Heart right ventricle (tissue), 16 donors: ENCODE results near the gene RHBDL2. TPM values are rescaled to one million over a fixed set of nuclear protein-coding genes. Genes with fewer than 3 reads are reported as not detected.

Source experiments
- ATAC-seq, 8 donors: fragments of 200-7000 bp; cut with Tn5 transposase; one replicate each; pipeline ENCODE4 v1.9.1; 2020; ENCODE audit warnings: mild to moderate bottlenecking in 8 of 8, moderate library complexity in 8 of 8, moderate number of reproducible peaks in 1 of 8
- DNase-seq, 2 donors: peaks; one replicate each; pipeline ENCODE4 v3.0.0-alpha.2; 2020
- H3K27ac ChIP-seq, 10 donors: fragments of 200-600 bp; sonication (generic) in 2 of 10; one replicate each; pipeline versions ENCODE4 v1.5.0 to v1.8.0; 2020 to 2022; ENCODE audit warnings: mild to moderate bottlenecking in 3 of 10
- H3K27me3 ChIP-seq, 7 donors: fragments of 200-600 bp; one replicate each; pipeline ENCODE4 v1.8.0; 2021 to 2022; ENCODE audit warnings: mild to moderate bottlenecking in 2 of 7
- H3K36me3 ChIP-seq, 9 donors: fragments of 200-600 bp; sonication (generic) in 1 of 9; one replicate each; pipeline versions ENCODE4 v1.5.0 to v1.8.0; 2020 to 2022; ENCODE audit warnings: mild to moderate bottlenecking in 2 of 9
- H3K4me1 ChIP-seq, 9 donors: fragments of 200-600 bp; sonication (generic) in 1 of 9; one replicate each; pipeline versions ENCODE4 v1.5.0 to v1.8.0; 2020 to 2022; ENCODE audit warnings: mild to moderate bottlenecking in 4 of 9
- H3K4me3 ChIP-seq, 10 donors: fragments of 200-600 bp; sonication (generic) in 2 of 10; one replicate each; pipeline versions ENCODE4 v1.5.0 to v1.8.0; 2020 to 2022; ENCODE audit warnings: mild to moderate bottlenecking in 7 of 10, moderate library complexity in 2 of 10
- H3K9me3 ChIP-seq, 11 donors: fragments of 200-600 bp in 10 of 11; sonication (generic) in 2 of 11; one replicate each; pipeline versions ENCODE4 v1.5.0 to v1.8.0; 2013 to 2022; ENCODE audit warnings: mild to moderate bottlenecking in 2 of 11, control low read depth in 1 of 11, moderate library complexity in 1 of 11
- WGBS, 2 donors: extraction: QIAGEN DNeasy Blood & Tissue Kit; methylation state at CpG; one replicate each; pipeline ENCODE4 v1.1.7; 2013; ENCODE audit warnings: inconsistent platforms in 1 of 2; 5-methylcytosine and 5-hydroxymethylcytosine counted together
- intact Hi-C, 10 donors: fragments of 100-400 bp; cut with DNase I; formaldehyde crosslinking; loops; one replicate each; pipeline versions ENCODE4 v1.11.1 to v1.14.2; 2022
- polyA plus RNA-seq, 2 donors: library from polyadenylated mRNA; stranded (reverse); fragments of 200-250 nt; gene quantifications; one replicate each; pipeline ENCODE4 v1.2.3, GENCODE V29; 2013
- total RNA-seq, 10 donors: library from RNA; stranded (reverse); fragmentation: NEBNext Ultra II Directional in 3 of 10; extraction: Animal tissue kit (Norgen Biotek cat#: 25700) in 3 of 10; gene quantifications; one replicate each; pipeline versions ENCODE4 v1.2.1 to v1.2.4, GENCODE V29; 2021 to 2023
- TF ChIP-seq, protein P1 (sequence below), 9 donors: fragments of 200-600 bp; sonication (generic) in 2 of 9; IDR thresholded peaks; one replicate each; pipeline versions ENCODE4 v1.5.0 to v1.8.0; 2021 to 2022; ENCODE audit warnings: antibody characterized with exemption in 9 of 9, mild to moderate bottlenecking in 5 of 9, moderate library complexity in 1 of 9
- donor health status: Arrhythmogenic right ventricular cardiomyopathy.
- donor health status: ischemic (EF 13 %, LVEDD 7.1; RV severe dilation, severe dysfunction).
- donor health status: healthy with polysubstance abuse.
- donor health status: DM: no; HTN: yes; CAD: no.
- donor health status: DM: no; HTN: no; CAD: no.
- donor health status: ischemic (EF 25% LVEDD 6.9; RV normal size, moderate dysfunction).
- donor health status: ischemic (EF 25% LVEDD 5.7; RV mildly dilated, moderate dysfunction).
- donor health status: healthy.
- donor health status: DM: yes; HTN: yes; CAD: no.
- donor health status: Ischemic cardiomyopathy.
- donor health status: ischemic (EF 35%, LVEDD 5.7; RV mildly dilated, moderate dysfunction).
- donor health status: nonischemic (EF 11% LVEDD 7.7; RV severe dilation, severe dysfunction).
- donor health status: DM: yes; HTN: yes; CAD: no.
- donor health status: PGD.
- donor health status: ischemic (EF 29% LVEDD 5.4; RV normal size, mild dysfunction).
- donor health status: nonischemic (EF 23%, LVEDD 6.1; RV moderate dilation, normal function).

RHBDL2 gene
- total and polyA plus RNA-seq, 12 donors: 0.11 to 0.51 (median 0.34) TPM; not detected in 8

DNA sequence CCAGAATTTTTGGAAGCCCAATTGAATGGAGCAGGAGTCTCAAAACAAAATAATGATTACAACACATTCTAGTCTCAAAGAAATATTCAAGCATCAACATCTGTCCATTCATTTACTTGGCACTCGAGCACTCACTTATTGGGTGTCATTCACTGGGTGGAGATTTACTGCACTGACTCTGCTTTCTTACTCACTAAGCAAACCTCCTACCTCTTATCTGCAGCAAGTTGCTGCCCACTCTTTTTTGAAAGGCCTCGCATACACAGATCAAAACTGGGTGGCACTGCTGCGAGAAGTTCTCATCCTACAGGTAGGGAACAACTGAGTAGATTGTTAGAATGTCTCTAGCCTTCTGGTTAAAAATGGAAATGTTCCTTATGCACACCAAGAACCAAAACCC, 18.0 kb downstream of the RHBDL2 start:
- Histone ChIP-seq H3K36me3 (no peaks in the 10 kb centered on the region), H3K4me1 (no peaks in the 10 kb centered on the region), H3K27ac (no peak overlapping the region), H3K4me3 (no peak overlapping the region), H3K9me3 (no peaks in the 10 kb centered on the region), H3K27me3 (no peaks in the 10 kb centered on the region)
- TF ChIP-seq, protein P1, sequence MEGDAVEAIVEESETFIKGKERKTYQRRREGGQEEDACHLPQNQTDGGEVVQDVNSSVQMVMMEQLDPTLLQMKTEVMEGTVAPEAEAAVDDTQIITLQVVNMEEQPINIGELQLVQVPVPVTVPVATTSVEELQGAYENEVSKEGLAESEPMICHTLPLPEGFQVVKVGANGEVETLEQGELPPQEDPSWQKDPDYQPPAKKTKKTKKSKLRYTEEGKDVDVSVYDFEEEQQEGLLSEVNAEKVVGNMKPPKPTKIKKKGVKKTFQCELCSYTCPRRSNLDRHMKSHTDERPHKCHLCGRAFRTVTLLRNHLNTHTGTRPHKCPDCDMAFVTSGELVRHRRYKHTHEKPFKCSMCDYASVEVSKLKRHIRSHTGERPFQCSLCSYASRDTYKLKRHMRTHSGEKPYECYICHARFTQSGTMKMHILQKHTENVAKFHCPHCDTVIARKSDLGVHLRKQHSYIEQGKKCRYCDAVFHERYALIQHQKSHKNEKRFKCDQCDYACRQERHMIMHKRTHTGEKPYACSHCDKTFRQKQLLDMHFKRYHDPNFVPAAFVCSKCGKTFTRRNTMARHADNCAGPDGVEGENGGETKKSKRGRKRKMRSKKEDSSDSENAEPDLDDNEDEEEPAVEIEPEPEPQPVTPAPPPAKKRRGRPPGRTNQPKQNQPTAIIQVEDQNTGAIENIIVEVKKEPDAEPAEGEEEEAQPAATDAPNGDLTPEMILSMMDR (IDR thresholded peaks at IDR 0.05): no peak
- WGBS, 2 donors: 83 to 90% methylated on average over 3 of the region's 3 CpGs
- no peak for DNase-seq
- intact Hi-C loops: no loop called here
- no peak for ATAC-seq

DNA sequence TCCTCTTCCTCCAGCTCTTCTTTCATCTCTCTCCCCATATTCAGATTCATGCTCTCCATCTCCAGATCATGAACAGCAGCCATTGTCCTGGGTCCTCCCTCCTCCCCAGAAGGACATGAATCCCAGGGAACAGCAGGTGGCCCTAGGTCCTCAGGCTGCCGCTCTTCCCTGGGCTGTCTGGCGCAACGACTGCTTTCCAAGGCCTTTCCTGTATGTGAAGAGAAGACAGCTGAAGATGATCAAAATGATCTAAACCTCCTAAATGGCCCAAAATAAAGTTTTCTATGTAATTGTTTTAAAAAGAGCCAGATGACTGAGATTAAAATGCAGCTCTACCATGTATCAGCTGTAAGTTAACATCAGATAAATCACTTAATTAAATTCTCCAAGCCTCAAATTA, 22.5 kb downstream of the RHBDL2 start:
- WGBS, 2 donors: 50 to 57% methylated on average over 3 of the region's 3 CpGs
- ATAC-seq (peak in 2 of 8 donors; percentile 45 to 51), DNase-seq (no peak)
- no peak overlapping the region for H3K27ac ChIP-seq
- peaks cover 0 to 13% (median 0%) of the 10 kb centered on the region in 9 donors for H3K36me3 ChIP-seq
- no peaks in the 10 kb centered on the region for H3K27me3 ChIP-seq
- intact Hi-C loops: loop anchor here in 1 of 10 donors (10.0 kb wide), 1 partner anchor 176 kb away; no protein-coding TSS in a partner anchor
- TF ChIP-seq, protein P1 (IDR thresholded peaks at IDR 0.05): peak in 4 of 9 donors; percentile 10 to 33 (median 20)
- no peak overlapping the region for H3K4me3 ChIP-seq
- no peaks in the 10 kb centered on the region for H3K4me1 ChIP-seq
- H3K9me3 ChIP-seq: no peaks in the 10 kb centered on the region

DNA sequence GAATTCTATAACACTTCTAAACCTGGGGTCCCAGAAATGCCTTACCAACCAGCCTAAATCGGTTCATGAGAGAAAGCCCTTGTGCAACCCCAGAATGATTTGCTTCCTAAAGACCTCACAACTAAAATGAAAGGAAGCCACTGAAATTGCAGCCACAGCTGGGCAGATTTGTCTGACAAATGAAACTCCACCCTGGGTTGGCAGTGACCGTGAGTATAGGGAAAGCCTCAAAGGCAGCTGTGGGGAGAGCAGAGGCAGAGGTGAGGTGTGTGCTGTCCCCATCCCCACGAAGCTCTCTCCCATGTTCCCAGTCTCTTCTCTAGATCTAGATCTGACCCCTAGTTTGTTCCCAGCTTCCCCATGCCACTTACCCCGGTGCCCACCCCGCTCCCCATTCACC, 23.1 kb downstream of the RHBDL2 start:
- Histone ChIP-seq H3K27ac (no peak overlapping the region), H3K9me3 (no peaks in the 10 kb centered on the region), H3K27me3 (no peaks in the 10 kb centered on the region), H3K36me3 (peaks cover 0 to 13% (median 0%) of the 10 kb centered on the region in 9 donors), H3K4me1 (no peaks in the 10 kb centered on the region), H3K4me3 (no peak overlapping the region)
- ATAC-seq: no peak
- WGBS, 2 donors: 82 to 83% methylated on average over 5 of the region's 5 CpGs
- intact Hi-C loops: loop anchor here in 1 of 10 donors (10.0 kb wide), 1 partner anchor 176 kb away; no protein-coding TSS in a partner anchor
- TF ChIP-seq, protein P1 (IDR thresholded peaks at IDR 0.05): no peak
- no peak for DNase-seq

DNA sequence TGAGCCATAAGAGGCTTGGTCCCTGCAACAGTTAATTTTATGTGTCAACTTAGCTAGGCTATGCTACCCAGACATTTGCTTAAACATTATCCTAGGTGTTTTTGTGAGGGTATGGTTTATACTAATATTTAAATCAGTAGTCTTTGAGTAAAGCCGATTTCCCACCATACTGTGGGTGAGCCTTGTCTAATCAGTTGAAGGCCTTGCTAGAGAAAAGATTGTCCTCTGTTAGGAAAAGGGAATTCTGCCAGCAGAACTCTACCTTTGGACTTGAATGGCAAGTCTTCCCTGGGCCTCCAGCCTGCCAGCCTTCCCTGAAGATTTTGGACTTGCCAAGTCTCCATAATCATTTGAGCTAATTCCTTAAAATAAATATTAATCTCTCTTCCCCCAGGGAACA, 23.9 kb downstream of the RHBDL2 start:
- Histone ChIP-seq H3K4me3 (no peak overlapping the region), H3K27me3 (no peaks in the 10 kb centered on the region), H3K27ac (no peak overlapping the region), H3K36me3 (peaks cover 0 to 13% (median 0%) of the 10 kb centered on the region in 9 donors), H3K4me1 (no peaks in the 10 kb centered on the region), H3K9me3 (no peaks in the 10 kb centered on the region)
- DNase-seq: no peak
- ATAC-seq: no peak
- intact Hi-C loops: loop anchor here in 1 of 10 donors (10.0 kb wide), 1 partner anchor 177 kb away; no protein-coding TSS in a partner anchor
- WGBS, 2 donors: 100% methylated on average over 1 of the region's 1 CpG
- TF ChIP-seq, protein P1 (IDR thresholded peaks at IDR 0.05): no peak
